KOPT-K1 (cell line): ENCODE results near the gene SLC35E1.
A peak's percentile ranks its signal among the peaks of the same experiment; 100 is the strongest.
"Not testable (repeated sequence)": the region's sequence is repeated elsewhere in the genome, so short reads cannot be mapped to it uniquely, and the experiment has no call there.

Source experiments
- H3K27ac ChIP-seq: fragments of 200-600 bp; sonication (generic); 2 replicates; pipeline ENCODE4 v1.5.1; 2016; ENCODE audit warnings: antibody characterized with exemption, mild to moderate bottlenecking, low read depth, low read length; ENCODE audit not compliant: poor library complexity, severe bottlenecking
- H3K36me3 ChIP-seq: fragments of 200-600 bp; sonication (generic); 2 replicates; pipeline ENCODE4 v1.5.1; 2017; ENCODE audit warnings: antibody characterized with exemption, mild to moderate bottlenecking, low read length, moderate library complexity; ENCODE audit not compliant: insufficient read depth
- H3K9me3 ChIP-seq: fragments of 200-600 bp; sonication (generic); 2 replicates; pipeline ENCODE4 v1.5.1; 2017; ENCODE audit warnings: antibody characterized with exemption, low read length, mild to moderate bottlenecking; ENCODE audit not compliant: insufficient read depth, poor library complexity, severe bottlenecking

SLC35E1 gene

DNA sequence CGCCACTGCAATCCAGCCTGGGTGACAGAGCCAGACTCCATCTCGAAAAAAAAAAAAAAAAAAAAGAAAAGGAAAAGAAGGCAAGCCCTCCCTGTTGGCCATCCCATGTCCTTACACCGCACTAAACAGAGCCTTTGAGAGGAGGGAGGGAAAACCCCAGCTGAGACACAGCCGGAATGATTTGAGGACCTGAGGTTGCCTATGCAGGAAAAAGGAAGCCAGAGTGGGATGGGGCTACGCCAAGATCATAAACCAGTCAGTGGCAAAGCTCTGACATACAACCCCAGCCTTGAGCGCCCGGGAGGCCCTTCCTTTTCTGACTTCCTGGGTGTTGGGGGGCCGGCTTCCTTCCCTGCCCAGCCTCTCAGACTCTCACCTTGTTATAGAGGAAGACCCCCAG, 17.4 kb downstream of the SLC35E1 start:
- H3K9me3 ChIP-seq: no peaks in the 10 kb centered on the region
- no peak overlapping the region for H3K27ac ChIP-seq
- H3K36me3 ChIP-seq: peaks cover 83% of the 10 kb centered on the region

DNA sequence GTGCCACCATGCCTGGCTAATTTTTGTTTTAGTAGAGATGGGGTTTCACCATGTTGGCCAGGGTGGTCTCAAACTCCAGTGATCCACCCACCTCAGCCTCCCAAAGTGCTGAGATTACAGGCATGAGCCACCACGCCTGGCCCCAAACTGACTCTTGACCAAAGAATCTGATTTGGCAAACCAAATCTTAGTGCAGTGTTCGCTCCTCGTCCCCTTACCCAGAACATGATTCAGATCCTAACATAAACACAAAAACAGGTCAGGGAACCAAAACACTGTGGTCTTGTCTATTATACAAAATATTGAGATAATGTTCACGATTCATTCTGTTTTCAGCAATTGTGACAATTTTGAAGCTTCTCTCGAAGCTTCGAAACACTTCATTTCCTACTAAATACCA, 20.3 kb downstream of the SLC35E1 start:
- peaks cover 69% of the 10 kb centered on the region for H3K36me3 ChIP-seq
- not testable (repeated sequence) for H3K9me3 ChIP-seq, H3K27ac ChIP-seq

DNA sequence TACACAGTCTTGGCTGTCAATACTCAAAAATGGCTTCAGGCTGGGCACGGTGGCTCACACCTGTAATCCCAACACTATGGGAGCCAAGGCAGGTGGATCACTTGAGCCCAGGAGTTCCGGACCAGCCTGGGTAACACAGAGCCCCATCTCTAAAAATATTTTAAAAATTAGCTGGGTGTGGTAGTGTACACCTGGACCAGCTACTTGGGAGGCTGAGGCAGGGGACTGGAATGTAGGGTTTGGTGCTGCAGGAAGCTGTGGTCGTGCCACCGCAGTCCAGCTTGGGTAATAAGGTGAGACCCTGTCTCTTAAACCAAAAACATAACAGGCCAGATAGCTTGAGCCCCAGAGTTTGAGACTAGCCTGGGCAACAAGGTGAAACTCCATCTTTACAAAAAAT, 23.3 kb downstream of the SLC35E1 start:
- Histone ChIP-seq H3K36me3 (peaks cover 44% of the 10 kb centered on the region), H3K27ac (no peak overlapping the region), H3K9me3 (no peaks in the 10 kb centered on the region)

DNA sequence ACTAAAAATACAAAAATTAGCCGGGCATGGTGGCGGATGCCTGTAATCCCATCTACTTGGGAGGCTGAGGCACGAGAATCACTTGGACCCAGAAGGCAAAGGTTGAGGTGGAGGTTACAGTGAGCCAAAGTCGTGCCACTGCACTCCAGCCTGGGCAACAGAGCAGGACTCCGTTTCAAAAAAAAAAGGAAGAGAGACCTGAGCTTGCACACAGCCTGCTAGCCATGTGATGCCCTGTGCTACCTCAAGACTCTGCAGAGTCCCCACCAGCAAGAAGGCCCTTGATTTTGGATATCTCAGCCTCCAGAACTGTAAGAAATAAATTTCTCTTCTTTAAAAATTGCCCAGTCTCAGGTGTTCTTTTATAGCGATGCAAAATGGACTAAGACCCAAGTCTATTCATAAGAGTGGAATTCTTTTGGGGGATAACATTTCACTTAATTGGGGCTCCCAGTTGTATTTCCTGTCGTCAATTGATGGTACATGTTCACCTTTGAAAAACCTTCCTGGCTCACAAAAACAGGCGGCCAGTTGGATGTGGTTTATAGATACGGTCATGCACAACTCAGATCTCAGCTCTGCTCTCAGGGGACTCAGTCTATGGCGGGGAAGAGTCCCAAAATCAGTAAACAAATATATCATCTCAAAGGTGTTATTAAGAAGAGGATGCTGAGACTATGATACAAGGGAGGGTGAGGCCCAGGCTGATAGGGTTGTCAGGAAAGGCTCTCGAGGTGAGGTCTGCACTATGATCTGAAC, 27.6 kb downstream of the SLC35E1 start:
- H3K9me3 ChIP-seq: no peaks in the 10 kb centered on the region
- peaks cover 29% of the 10 kb centered on the region for H3K36me3 ChIP-seq
- H3K27ac ChIP-seq: no peak overlapping the region

DNA sequence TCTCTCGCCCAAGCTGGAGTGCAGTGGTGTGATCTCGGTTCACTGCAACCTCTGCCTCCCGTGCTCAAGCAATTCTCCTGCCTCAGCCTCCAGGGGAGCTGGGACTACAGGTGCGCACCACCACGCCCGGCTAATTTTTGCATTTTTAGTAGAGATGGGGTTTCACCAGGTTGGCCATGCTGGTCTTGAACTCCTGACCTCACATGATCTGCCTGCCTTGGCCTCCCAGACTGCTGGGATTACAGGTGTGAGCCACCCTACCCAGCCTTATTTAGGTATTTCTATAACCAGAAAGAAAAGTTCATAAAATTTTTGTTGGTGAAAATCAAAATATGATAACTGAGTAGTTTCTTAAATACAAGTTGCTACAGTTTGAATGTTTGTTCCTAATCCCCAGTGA, 28.5 kb downstream of the SLC35E1 start:
- peaks cover 34% of the 10 kb centered on the region for H3K36me3 ChIP-seq
- not testable (repeated sequence) for H3K9me3 ChIP-seq
- H3K27ac ChIP-seq: peak overlapping the region; percentile 90

DNA sequence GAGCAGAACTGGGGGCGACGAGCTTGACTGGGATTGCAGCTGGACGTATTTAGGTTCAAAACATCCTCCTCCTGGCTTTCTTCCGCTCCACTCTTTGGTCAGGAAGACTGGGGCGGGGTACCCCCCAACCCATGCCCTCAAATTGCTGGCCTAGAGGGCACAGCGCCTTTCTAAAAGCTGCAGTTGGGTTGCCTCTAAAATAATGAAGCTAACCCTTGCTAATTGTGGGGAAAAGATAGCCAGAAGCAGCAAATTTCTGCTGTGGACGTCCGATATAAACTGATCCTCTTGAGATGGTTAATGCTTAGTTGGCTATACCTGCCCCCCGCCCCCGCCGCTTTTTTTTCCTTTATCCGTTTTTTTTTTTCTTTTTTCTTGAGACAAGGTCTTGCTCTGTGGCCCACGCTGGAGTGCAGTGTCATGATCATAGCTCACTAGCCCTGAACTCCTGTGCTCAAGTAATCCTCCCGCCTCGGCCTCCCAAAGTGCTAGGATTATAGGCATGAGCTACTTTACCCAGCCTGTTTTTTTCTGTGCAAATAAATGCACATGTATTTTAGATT, 29.2 kb downstream of the SLC35E1 start:
- Histone ChIP-seq H3K9me3 (no peaks in the 10 kb centered on the region), H3K27ac (peak overlapping the region; percentile 90)

DNA sequence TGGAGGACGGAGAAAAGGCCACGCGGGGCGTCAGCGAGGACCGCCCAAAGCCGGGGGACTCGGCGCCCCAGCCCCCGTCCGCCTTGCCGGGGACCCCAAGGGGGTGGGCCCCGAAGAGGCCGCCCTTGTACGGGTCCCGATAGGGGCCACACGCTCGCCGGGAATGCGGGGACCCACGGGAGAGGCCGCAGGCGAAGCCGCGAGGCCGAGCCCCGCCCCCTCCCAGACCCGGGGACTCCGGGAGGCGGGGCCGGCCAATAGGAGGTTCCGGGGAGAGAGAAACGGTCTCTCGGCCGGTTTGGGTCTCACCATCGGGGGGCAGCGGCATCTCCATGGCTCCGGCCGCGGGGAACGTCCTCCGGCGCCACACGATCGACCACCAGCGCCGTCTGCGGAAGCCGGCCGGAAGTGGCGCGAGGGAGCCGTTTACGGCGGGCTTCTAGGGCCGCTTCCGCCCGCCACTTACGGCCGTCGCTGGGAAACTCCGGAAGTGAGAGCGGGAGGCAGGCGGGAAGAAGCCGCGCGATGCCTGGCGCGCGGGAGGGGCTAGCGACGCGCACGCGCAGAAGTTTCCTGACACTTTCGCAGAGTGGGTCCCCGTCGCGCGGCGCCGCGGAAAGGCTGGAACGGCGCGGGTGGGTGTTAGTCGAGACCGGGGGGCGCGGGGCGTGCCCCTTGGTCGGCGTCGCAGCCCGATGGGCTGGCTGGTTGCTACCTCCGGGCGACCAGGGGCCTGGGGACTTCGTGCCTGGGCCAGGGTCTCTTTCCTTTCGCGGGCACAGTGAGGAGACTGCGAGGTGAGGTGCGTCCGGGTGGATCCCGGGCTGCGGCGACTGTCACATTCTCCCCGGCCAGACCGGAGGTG, 29.9 kb downstream of the SLC35E1 start, which contains the start of gene CHERP:
TSS of gene CHERP (minus strand) at position 393 of the 865 bp plus-strand sequence. CDS start at position 334, 59 bp downstream.
- Histone ChIP-seq H3K27ac (peak within 1 kb of the TSS; percentile 90), H3K36me3 (peaks cover 44% of the 10 kb centered on the region), H3K9me3 (no peaks in the 10 kb centered on the region)

More for the DNA sequence above, 29.2 kb downstream of the SLC35E1 start:
- peaks cover 37% of the 10 kb centered on the region for H3K36me3 ChIP-seq

DNA sequence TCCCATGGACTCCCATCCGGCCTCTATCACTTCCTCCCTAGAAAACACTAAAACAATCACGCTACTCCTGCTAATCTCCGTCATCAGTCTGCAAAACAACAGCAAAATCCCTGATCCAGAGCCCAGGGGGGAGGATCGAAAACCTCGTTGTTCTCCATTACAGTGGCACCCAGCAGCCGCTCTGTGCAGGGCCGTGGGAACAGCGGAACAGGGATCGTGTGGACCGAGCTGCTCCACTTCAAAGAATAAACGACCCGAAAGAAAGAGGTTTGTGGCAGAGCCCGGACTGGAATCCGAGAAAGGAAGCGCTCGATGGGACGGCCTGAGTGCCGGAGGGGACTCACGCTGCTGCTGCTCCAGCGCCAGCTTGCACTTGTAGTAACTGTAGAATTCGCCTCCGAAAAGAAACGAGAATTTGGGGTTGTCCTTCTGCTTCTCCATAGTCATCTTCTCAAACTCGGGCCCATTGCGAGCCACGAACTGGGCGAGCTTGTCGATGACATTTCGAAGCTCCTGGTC, 30.6 kb downstream of the SLC35E1 start:
- Histone ChIP-seq H3K36me3 (peaks cover 51% of the 10 kb centered on the region), H3K27ac (peak overlapping the region; percentile 90), H3K9me3 (no peaks in the 10 kb centered on the region)

DNA sequence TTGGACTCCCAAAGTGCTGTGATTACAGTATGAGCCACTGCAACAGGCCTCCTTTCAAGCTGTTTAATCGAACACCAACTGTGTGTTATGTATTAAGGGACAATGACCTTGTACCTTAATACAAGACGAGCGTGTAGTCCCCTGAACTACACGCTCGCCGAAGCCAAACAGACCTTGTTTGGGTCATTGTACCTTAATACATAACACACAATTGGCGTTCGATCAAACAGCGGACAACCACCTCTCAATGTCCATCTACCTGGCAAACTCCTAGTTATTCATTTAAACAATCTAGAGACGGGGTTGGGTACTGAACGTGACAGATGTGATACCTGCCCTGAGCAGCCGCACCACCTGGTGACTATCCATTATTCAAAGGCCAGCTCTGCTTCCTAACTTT, 31.3 kb downstream of the SLC35E1 start:
- Histone ChIP-seq H3K9me3 (no peaks in the 10 kb centered on the region), H3K27ac (peak overlapping the region; percentile 90), H3K36me3 (peaks cover 58% of the 10 kb centered on the region)

DNA sequence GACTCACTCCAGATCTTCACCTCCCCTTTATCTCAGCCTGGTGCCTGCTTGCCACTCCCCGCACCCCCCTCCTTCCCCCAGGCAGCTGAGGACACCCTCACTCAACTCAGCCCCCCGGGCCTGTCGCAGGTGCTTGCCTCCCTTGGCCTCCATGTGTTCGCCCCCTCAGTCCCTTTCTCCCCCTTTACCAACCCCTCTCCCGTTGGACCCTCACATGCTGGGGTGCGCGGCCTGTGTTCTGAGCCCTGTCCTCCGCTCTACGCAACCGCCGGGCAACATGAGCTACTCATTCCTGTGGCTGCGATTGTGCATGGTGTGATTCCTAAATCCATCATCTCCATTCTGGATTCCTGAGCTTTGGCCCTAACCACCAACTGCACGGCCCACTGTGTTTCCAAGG, 35.1 kb downstream of the SLC35E1 start:
- Histone ChIP-seq H3K36me3 (peaks cover 91% of the 10 kb centered on the region), H3K9me3 (no peaks in the 10 kb centered on the region), H3K27ac (no peak overlapping the region)

DNA sequence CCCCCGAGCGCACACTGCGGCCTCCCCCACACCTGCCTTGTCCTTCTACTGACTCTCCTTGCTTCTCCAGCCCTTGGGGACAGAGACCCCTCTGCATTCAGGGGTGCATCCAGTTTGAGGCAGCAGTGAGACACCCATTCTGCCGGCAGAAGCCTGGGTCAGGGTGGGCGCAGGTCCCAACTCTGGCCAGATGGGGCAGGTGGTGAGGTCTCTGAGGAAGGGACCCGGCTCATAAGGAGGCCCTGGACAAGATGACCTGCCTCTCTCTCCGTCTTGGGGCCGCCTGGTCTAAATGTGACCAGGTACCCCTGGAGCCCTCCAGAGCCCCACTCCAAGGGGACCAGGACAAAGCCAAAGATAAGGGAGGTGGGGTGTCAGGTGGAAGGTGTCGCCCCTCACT, 36.1 kb downstream of the SLC35E1 start:
- peaks cover 99% of the 10 kb centered on the region for H3K36me3 ChIP-seq
- H3K27ac ChIP-seq: no peak overlapping the region
- H3K9me3 ChIP-seq: no peaks in the 10 kb centered on the region

DNA sequence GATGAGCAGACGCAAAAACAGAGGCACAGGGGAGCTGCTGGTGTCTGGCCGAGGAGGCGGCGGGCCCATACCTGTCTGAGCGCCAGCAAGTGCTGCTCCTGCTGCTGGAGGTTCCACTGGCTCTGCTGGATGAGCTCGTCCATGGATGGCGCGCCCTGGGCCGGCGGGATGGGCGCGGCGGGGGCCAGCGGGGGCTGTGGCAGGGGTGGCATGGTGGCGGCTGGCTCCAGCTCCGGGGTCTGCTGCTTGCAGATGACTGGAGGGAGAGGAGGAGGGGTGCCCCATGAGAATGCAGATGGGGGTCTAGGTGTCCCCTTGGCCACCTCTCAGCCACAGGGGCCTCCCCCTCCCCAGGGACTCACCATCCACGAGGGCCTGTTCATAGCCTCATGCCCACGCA, 36.8 kb downstream of the SLC35E1 start:
- Histone ChIP-seq H3K9me3 (no peaks in the 10 kb centered on the region), H3K27ac (no peak overlapping the region), H3K36me3 (peaks cover 99% of the 10 kb centered on the region)

DNA sequence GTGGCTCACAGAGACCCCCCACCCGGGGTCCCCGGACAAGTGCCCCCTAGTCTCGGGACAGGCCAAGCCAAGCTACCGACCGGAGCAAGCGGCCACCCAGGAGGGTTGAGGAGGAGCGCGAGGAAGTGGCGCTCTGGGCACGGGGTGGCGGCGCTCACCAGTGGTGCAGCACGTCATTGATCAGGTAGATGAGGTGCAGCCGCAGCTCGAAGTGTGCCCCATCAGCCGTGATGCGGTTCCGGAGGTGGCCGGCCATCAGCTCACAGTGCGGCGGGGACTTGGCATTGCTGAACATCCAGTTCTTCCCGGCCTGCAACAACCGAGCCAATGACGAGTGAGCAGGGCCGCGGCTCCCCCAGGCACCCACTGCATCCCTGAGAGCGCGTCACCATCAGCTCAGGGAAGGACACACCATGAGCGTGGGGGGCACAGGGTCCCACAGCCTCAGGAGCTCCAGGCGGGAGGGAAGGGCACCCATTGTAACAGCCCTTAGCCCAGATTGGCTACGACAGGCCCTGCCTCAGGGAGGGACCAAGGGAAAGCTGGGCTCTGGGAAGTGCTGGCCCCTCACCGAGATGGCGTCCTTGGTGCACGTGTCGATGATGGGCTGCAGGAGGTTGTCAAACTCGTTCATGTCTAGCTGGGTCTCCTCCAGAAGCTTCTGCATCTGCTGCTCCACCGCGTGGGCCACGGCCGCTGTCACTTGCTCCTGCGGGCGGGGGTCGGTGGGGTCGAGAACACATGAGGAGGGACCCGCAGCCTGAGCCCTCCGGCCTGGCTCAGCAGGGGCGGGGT, 39.6 kb downstream of the SLC35E1 start:
- H3K36me3 ChIP-seq: peaks cover 100% of the 10 kb centered on the region

DNA sequence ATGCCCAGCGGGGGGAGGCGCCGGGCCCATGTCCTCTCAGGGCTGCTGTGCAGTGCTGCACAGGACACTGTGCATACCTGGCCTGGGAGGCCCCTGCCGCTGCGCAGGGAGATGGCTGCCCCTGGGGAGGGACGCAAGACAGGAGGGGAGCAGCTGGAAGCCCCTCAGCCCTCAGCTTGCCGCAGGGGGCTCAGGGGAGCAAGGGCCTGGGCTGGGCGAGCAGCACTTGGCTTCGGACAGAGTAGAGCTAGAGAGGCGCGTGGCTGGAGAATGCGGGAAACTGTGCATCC, 40.9 kb downstream of the SLC35E1 start:
- Histone ChIP-seq H3K9me3 (no peaks in the 10 kb centered on the region), H3K27ac (no peak overlapping the region), H3K36me3 (peaks cover 100% of the 10 kb centered on the region)

More for the DNA sequence above, 39.6 kb downstream of the SLC35E1 start:
- Histone ChIP-seq H3K27ac (no peak overlapping the region), H3K9me3 (no peaks in the 10 kb centered on the region)
